Neural cell (in vitro differentiated cells): Measurements from ENCODE around the gene BSN. TPM values are rescaled to one million over a fixed set of nuclear protein-coding genes. Genes with fewer than 3 reads are reported as not detected.

Source experiments
- H2AFZ ChIP-seq: fragments of 200-600, 300-800 bp; sonication (generic), shearing (Covaris generic); 2 replicates; pipeline ENCODE4 v1.6.0; 2014; ENCODE audit warnings: low read depth, mild to moderate bottlenecking, antibody characterized with exemption, low read length, moderate library complexity
- H3F3A ChIP-seq: fragments of 200-600 bp; shearing (Covaris generic); 2 replicates; pipeline ENCODE4 v1.6.1; 2016; ENCODE audit warnings: mild to moderate bottlenecking, moderate library complexity, mixed read lengths, antibody characterized with exemption, low read length; ENCODE audit not compliant: insufficient read depth, poor library complexity, severe bottlenecking
- H3K27ac ChIP-seq: fragments of 200-600, 300-800 bp; sonication (generic), shearing (Covaris generic); 2 replicates; pipeline ENCODE4 v1.5.1; 2014; ENCODE audit warnings: mild to moderate bottlenecking, low read length, moderate library complexity
- H3K27me3 ChIP-seq: fragments of 300-800, 200-600 bp; sonication (generic), shearing (Covaris generic); 2 replicates; pipeline ENCODE4 v1.6.0; 2014; ENCODE audit warnings: mild to moderate bottlenecking, low read depth, low read length, moderate library complexity; ENCODE audit not compliant: insufficient read depth
- H3K36me3 ChIP-seq: fragments of 300-800, 200-600 bp; sonication (generic), shearing (Covaris generic); 2 replicates; pipeline ENCODE4 v1.5.1; 2014; ENCODE audit warnings: mild to moderate bottlenecking, antibody characterized with exemption, low read length, moderate library complexity; ENCODE audit not compliant: insufficient read depth
- H3K4me2 ChIP-seq: fragments of 300-800, 200-600 bp; sonication (generic), shearing (Covaris generic); 2 replicates; pipeline ENCODE4 v1.6.0; 2014; ENCODE audit warnings: mild to moderate bottlenecking, low read length
- H3K4me3 ChIP-seq: fragments of 300-800, 200-600 bp; sonication (generic), shearing (Covaris generic); 2 replicates; pipeline ENCODE4 v1.5.1; 2014; ENCODE audit warnings: mild to moderate bottlenecking, low read length, moderate library complexity
- H3K79me2 ChIP-seq: fragments of 200-600 bp; shearing (Covaris generic); replicated peaks from 2 replicates; pipeline ENCODE4 v1.6.0; 2014; ENCODE audit warnings: mild to moderate bottlenecking, low read length, moderate library complexity; ENCODE audit not compliant: insufficient read depth
- H3K9ac ChIP-seq: fragments of 300-800, 200-600 bp; sonication (generic), shearing (Covaris generic); 2 replicates; pipeline ENCODE4 v1.6.1; 2016; ENCODE audit warnings: mild to moderate bottlenecking, low read length, mixed read lengths
- H3K9me2 ChIP-seq: fragments of 200-600 bp; shearing (Covaris generic); 2 replicates; pipeline ENCODE4 v1.6.1; 2016; ENCODE audit warnings: mild to moderate bottlenecking, low read length, mixed read lengths; ENCODE audit not compliant: insufficient read depth
- H3K9me3 ChIP-seq: fragments of 200-600, 300-800 bp; sonication (generic), shearing (Covaris generic); 2 replicates; pipeline ENCODE4 v1.6.1; 2016; ENCODE audit warnings: mild to moderate bottlenecking, mixed run types, low read length, moderate library complexity, mixed read lengths
- H4K20me1 ChIP-seq: fragments of 200-600 bp; shearing (Covaris generic); 2 replicates; pipeline ENCODE4 v1.6.1; 2016; ENCODE audit warnings: mild to moderate bottlenecking, mixed run types; ENCODE audit not compliant: insufficient read depth
- EP300 ChIP-seq: fragments of 450-650 bp; conservative IDR thresholded peaks from 2 replicates; pipeline ENCODE4 v1.6.1; 2014; ENCODE audit warnings: antibody characterized with exemption, mild to moderate bottlenecking, moderate library complexity; ENCODE audit not compliant: poor library complexity, severe bottlenecking
- EZH2 ChIP-seq: fragments of 200-600, 300-800 bp; shearing (Covaris generic), sonication (generic); IDR thresholded peaks from 2 replicates; pipeline ENCODE4 v1.6.1; 2014; ENCODE audit warnings: antibody characterized with exemption, low read length, borderline replicate concordance, mild to moderate bottlenecking; ENCODE audit not compliant: insufficient read depth, poor library complexity, severe bottlenecking
- MXI1 ChIP-seq: fragments of 450-650 bp; conservative IDR thresholded peaks from 2 replicates; pipeline ENCODE4 v1.6.1; 2014; ENCODE audit warnings: antibody characterized with exemption, mild to moderate bottlenecking; ENCODE audit not compliant: poor library complexity, severe bottlenecking
- POLR2AphosphoS5 ChIP-seq: IDR thresholded peaks from 2 replicates; pipeline ENCODE4 v1.6.1; 2012
- RAD21 ChIP-seq: fragments of 450-650 bp; conservative IDR thresholded peaks from 2 replicates; pipeline ENCODE4 v1.6.1; 2014; ENCODE audit warnings: antibody characterized with exemption, mild to moderate bottlenecking, moderate library complexity
- SMC3 ChIP-seq: fragments of 450-650 bp; conservative IDR thresholded peaks from 2 replicates; pipeline ENCODE4 v1.6.1; 2014; ENCODE audit warnings: antibody characterized with exemption, mild to moderate bottlenecking, moderate library complexity; ENCODE audit not compliant: poor library complexity
- TAF1 ChIP-seq: IDR thresholded peaks from 2 replicates; pipeline ENCODE4 v1.6.1; 2012; ENCODE audit warnings: low read depth
- polyA minus RNA-seq: library from RNA; depleted of rRNA, polyadenylated mRNA; stranded (reverse); fragments of >200 nt; gene quantifications from 2 replicates; pipeline ENCODE4 v1.2.3, GENCODE V29; 2014
- polyA plus RNA-seq: library from polyadenylated mRNA; depleted of rRNA; stranded (reverse); fragments of >200 nt; gene quantifications from 2 replicates; pipeline ENCODE4 v1.2.3, GENCODE V29; 2014
- TF ChIP-seq, protein P1 (sequence below): fragments of 450-650 bp; IDR thresholded peaks from 2 replicates; pipeline ENCODE4 v1.5.1; 2014; ENCODE audit warnings: antibody characterized with exemption, mild to moderate bottlenecking, moderate library complexity; ENCODE audit not compliant: poor library complexity, severe bottlenecking
- TF ChIP-seq, protein P2 (sequence below): IDR thresholded peaks from 2 replicates; pipeline ENCODE4 v1.6.1; 2012; ENCODE audit warnings: borderline replicate concordance

Gene BSN, protein sequence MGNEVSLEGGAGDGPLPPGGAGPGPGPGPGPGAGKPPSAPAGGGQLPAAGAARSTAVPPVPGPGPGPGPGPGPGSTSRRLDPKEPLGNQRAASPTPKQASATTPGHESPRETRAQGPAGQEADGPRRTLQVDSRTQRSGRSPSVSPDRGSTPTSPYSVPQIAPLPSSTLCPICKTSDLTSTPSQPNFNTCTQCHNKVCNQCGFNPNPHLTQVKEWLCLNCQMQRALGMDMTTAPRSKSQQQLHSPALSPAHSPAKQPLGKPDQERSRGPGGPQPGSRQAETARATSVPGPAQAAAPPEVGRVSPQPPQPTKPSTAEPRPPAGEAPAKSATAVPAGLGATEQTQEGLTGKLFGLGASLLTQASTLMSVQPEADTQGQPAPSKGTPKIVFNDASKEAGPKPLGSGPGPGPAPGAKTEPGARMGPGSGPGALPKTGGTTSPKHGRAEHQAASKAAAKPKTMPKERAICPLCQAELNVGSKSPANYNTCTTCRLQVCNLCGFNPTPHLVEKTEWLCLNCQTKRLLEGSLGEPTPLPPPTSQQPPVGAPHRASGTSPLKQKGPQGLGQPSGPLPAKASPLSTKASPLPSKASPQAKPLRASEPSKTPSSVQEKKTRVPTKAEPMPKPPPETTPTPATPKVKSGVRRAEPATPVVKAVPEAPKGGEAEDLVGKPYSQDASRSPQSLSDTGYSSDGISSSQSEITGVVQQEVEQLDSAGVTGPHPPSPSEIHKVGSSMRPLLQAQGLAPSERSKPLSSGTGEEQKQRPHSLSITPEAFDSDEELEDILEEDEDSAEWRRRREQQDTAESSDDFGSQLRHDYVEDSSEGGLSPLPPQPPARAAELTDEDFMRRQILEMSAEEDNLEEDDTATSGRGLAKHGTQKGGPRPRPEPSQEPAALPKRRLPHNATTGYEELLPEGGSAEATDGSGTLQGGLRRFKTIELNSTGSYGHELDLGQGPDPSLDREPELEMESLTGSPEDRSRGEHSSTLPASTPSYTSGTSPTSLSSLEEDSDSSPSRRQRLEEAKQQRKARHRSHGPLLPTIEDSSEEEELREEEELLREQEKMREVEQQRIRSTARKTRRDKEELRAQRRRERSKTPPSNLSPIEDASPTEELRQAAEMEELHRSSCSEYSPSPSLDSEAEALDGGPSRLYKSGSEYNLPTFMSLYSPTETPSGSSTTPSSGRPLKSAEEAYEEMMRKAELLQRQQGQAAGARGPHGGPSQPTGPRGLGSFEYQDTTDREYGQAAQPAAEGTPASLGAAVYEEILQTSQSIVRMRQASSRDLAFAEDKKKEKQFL (N-terminal part only)
- polyA plus RNA-seq = 2.0 and 3.0 TPM in 2 replicates
- polyA minus RNA-seq = 17.5 and 21.5 TPM in 2 replicates

DNA sequence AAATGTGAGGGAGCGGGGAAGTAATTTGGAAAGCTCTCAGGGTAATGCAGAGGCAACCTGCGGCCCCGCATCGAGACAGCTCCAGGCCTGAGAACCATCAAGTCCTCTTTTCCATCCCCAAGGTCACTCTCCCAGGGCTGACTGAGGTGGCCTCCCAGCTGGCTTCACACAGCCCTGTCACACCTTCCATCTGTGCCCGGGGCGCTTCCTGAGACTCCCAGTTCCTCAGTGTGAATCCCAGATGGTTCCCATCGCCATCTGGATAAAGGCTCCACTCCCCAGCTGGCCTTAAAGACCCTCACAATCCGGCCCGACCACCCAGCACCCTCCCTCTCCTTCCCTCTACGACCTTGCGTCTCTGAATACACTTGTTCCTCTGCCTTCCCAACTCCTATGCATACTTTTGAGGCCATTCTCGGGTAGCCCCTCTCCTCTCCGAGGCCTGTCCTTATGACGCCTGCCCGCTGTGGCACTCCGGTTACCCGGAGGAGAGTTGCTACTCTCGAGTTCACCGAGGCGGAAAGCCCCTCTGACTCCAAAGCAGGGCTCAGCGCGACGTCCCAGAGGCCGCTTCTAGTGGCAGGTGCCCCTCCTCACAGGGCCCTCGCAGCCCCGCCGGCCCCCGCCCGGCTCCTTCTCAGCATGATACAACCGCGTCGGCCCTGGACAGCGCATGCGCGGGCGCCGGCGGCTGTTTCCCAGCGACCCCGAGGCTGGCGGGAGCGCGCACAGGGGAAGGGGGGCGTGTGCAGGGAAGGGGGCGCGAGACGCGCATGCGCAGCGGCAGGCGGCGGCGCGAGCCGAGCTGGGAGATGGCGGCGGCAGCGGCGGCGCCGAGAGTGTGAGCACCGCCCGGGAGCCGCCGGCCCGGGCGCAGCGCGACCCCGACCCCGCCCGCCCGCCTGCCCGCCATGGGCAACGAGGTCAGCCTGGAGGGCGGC lies at the start of gene BSN:
TSS of gene BSN (plus strand) at position 786 of the 941 bp plus-strand sequence. CDS start at position 912, 126 bp downstream.
- Histone ChIP-seq H3K27me3 (no peaks in the 10 kb centered on the region), H3K4me2 (peak within 1 kb of the TSS; percentile 100), H3K9me2 (no peaks in the 10 kb centered on the region), H3K36me3 (no peaks in the 10 kb centered on the region), H3F3A (no peaks in the 10 kb centered on the region), H3K9ac (peak within 1 kb of the TSS; percentile 93), H3K79me2 (peaks cover 38% of the 10 kb centered on the region), H2AFZ (peak within 1 kb of the TSS; percentile 73), H3K9me3 (no peaks in the 10 kb centered on the region), H3K4me3 (peak within 1 kb of the TSS; percentile 99), H3K27ac (peak within 1 kb of the TSS; percentile 84), H4K20me1 (no peaks in the 10 kb centered on the region)
- TF ChIP-seq EZH2 = no peak
- TF ChIP-seq SMC3 = peak; percentile 48
- TF ChIP-seq, protein P1, sequence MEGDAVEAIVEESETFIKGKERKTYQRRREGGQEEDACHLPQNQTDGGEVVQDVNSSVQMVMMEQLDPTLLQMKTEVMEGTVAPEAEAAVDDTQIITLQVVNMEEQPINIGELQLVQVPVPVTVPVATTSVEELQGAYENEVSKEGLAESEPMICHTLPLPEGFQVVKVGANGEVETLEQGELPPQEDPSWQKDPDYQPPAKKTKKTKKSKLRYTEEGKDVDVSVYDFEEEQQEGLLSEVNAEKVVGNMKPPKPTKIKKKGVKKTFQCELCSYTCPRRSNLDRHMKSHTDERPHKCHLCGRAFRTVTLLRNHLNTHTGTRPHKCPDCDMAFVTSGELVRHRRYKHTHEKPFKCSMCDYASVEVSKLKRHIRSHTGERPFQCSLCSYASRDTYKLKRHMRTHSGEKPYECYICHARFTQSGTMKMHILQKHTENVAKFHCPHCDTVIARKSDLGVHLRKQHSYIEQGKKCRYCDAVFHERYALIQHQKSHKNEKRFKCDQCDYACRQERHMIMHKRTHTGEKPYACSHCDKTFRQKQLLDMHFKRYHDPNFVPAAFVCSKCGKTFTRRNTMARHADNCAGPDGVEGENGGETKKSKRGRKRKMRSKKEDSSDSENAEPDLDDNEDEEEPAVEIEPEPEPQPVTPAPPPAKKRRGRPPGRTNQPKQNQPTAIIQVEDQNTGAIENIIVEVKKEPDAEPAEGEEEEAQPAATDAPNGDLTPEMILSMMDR = peak; percentile 17
- peak; percentile 62 for TF ChIP-seq MXI1
- TF ChIP-seq EP300 = peak; percentile 49
- TF ChIP-seq TAF1 = no peak
- peak; percentile 89 for TF ChIP-seq POLR2AphosphoS5
- peak; percentile 40 for TF ChIP-seq RAD21
- TF ChIP-seq, protein P2, sequence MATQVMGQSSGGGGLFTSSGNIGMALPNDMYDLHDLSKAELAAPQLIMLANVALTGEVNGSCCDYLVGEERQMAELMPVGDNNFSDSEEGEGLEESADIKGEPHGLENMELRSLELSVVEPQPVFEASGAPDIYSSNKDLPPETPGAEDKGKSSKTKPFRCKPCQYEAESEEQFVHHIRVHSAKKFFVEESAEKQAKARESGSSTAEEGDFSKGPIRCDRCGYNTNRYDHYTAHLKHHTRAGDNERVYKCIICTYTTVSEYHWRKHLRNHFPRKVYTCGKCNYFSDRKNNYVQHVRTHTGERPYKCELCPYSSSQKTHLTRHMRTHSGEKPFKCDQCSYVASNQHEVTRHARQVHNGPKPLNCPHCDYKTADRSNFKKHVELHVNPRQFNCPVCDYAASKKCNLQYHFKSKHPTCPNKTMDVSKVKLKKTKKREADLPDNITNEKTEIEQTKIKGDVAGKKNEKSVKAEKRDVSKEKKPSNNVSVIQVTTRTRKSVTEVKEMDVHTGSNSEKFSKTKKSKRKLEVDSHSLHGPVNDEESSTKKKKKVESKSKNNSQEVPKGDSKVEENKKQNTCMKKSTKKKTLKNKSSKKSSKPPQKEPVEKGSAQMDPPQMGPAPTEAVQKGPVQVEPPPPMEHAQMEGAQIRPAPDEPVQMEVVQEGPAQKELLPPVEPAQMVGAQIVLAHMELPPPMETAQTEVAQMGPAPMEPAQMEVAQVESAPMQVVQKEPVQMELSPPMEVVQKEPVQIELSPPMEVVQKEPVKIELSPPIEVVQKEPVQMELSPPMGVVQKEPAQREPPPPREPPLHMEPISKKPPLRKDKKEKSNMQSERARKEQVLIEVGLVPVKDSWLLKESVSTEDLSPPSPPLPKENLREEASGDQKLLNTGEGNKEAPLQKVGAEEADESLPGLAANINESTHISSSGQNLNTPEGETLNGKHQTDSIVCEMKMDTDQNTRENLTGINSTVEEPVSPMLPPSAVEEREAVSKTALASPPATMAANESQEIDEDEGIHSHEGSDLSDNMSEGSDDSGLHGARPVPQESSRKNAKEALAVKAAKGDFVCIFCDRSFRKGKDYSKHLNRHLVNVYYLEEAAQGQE = peak; percentile 17
